Lung (tissue), 12 donors: ENCODE data around the gene GYPA. TPM values are rescaled to one million over a fixed set of nuclear protein-coding genes. Genes with fewer than 3 reads are reported as not detected.
"Not testable (repeated sequence)": the region's sequence is repeated elsewhere in the genome, so short reads cannot be mapped to it uniquely, and the experiment has no call there.

ENCODE experiments used
- ATAC-seq: fragments of 200-7000 bp; cut with Tn5 transposase; one replicate; pipeline ENCODE4 v1.9.1; 2020; ENCODE audit warnings: moderate number of reproducible peaks; ENCODE audit not compliant: insufficient read depth, low FRiP score
- DNase-seq, 3 donors: peaks; one replicate each; pipeline ENCODE4 v3.0.0-alpha.2; 2013 to 2017
- H3K27ac ChIP-seq, 2 donors: one replicate each; pipeline ENCODE4 v1.5.1; 2013; ENCODE audit warnings: mild to moderate bottlenecking in 2 of 2, moderate library complexity in 2 of 2, control low read depth in 1 of 2, inconsistent platforms in 1 of 2, low read depth in 1 of 2, low read length in 1 of 2
- H3K27me3 ChIP-seq, 3 donors: one replicate each; pipeline ENCODE4 v1.5.1; 2013; ENCODE audit warnings: low read length in 2 of 3; ENCODE audit not compliant: control insufficient read depth in 3 of 3, insufficient read depth in 3 of 3
- H3K36me3 ChIP-seq, 4 donors: one replicate each; pipeline ENCODE4 v1.5.1; 2013; ENCODE audit warnings: low read length in 4 of 4, mild to moderate bottlenecking in 1 of 4, moderate library complexity in 1 of 4; ENCODE audit not compliant: control insufficient read depth in 4 of 4, insufficient read depth in 4 of 4
- H3K4me1 ChIP-seq, 5 donors: one replicate each; pipeline ENCODE4 v1.5.1; 2013; ENCODE audit warnings: low read length in 5 of 5, mild to moderate bottlenecking in 2 of 5, moderate library complexity in 1 of 5; ENCODE audit not compliant: control insufficient read depth in 5 of 5, insufficient read depth in 5 of 5
- H3K4me3 ChIP-seq: one replicate; pipeline ENCODE4 v1.5.1; 2013; ENCODE audit warnings: mild to moderate bottlenecking, control low read depth, moderate library complexity
- H3K9ac ChIP-seq, 2 donors: one replicate each; pipeline ENCODE4 v1.5.1; 2013; ENCODE audit warnings: low read length in 2 of 2, control low read depth in 1 of 2; ENCODE audit not compliant: insufficient read depth in 1 of 2
- H3K9me3 ChIP-seq, 4 donors: one replicate each; pipeline ENCODE4 v1.5.1; 2013; ENCODE audit warnings: low read length in 3 of 4, mild to moderate bottlenecking in 1 of 4, moderate library complexity in 1 of 4; ENCODE audit not compliant: control insufficient read depth in 4 of 4, insufficient read depth in 3 of 4
- CTCF ChIP-seq: IDR thresholded peaks from 2 replicates; pipeline ENCODE4 v1.5.1; 2012; ENCODE audit warnings: mild to moderate bottlenecking; ENCODE audit errors: control extremely low read depth, extremely low read depth
- WGBS, 2 donors: extraction: QIAGEN DNeasy Blood & Tissue Kit; methylation state at CpG; one replicate each; pipeline ENCODE4 v1.1.7; 2013; 5-methylcytosine and 5-hydroxymethylcytosine counted together
- polyA plus RNA-seq, 2 donors: library from polyadenylated mRNA; stranded (reverse); fragments of 200-250 nt; gene quantifications; one replicate each; pipeline ENCODE4 v1.2.1, GENCODE V29; 2013
- total RNA-seq, 2 donors: library from RNA; depleted of rRNA in 1 of 2; stranded (reverse); fragments of >200 nt in 1 of 2; gene quantifications; one replicate each; pipeline ENCODE4 v1.2.1, GENCODE V29; 2014 to 2021
- donor health status: control.
- donor health status: control.
- donor health status: Bipolar disorder and iron deficiency.
- donor health status: healthy.
- donor health status: DM: yes; HTN: yes; CAD: no.

Gene GYPA
- total and polyA plus RNA-seq, 4 donors: 0.18 to 11.0 TPM; not detected in 2

GRCh38 chr4:144119752-144120151 is 20.8 kb downstream of the GYPA start:
- WGBS, 2 donors: 63 to 86% methylated on average over 4 to 5 of the region's 5 CpGs
- H3K4me1 ChIP-seq, ATAC-seq, H3K4me3 ChIP-seq, H3K27me3 ChIP-seq, H3K9ac ChIP-seq, H3K36me3 ChIP-seq, H3K27ac ChIP-seq, DNase-seq, H3K9me3 ChIP-seq: not testable (repeated sequence)

GRCh38 chr4:144115519-144115918 is 25.0 kb downstream of the GYPA start:
- no peak for DNase-seq
- Histone ChIP-seq H3K4me3 (no peak overlapping the region), H3K27ac (no peak overlapping the region), H3K4me1 (peaks cover 0 to 4% (median 0%) of the 10 kb centered on the region in 5 donors), H3K9ac (no peak overlapping the region), H3K27me3 (no peaks in the 10 kb centered on the region), H3K9me3 (no peaks in the 10 kb centered on the region), H3K36me3 (no peaks in the 10 kb centered on the region)
- no peak for TF ChIP-seq CTCF
- 69 to 87% methylated on average over 4 of the region's 4 CpGs for WGBS, 2 donors
- ATAC-seq: no peak

- no peak for TF ChIP-seq CTCF
- H3K27me3 ChIP-seq: no peaks in the 10 kb centered on the region
- H3K36me3 ChIP-seq: no peaks in the 10 kb centered on the region
- no peak overlapping the region for H3K27ac ChIP-seq
- DNase-seq: no peak
- ATAC-seq: no peak
- 80 to 82% methylated on average over 2 of the region's 2 CpGs for WGBS, 2 donors
- H3K4me1 ChIP-seq: peaks cover 0 to 4% (median 0%) of the 10 kb centered on the region in 5 donors
- no peak overlapping the region for H3K4me3 ChIP-seq
- H3K9ac ChIP-seq: no peak overlapping the region
- no peaks in the 10 kb centered on the region for H3K9me3 ChIP-seq
Measured at GRCh38 chr4:144113546-144113945, 27.0 kb downstream of the GYPA start.

- no peak overlapping the region for H3K9ac ChIP-seq
- H3K36me3 ChIP-seq: no peaks in the 10 kb centered on the region
- no peak overlapping the region for H3K27ac ChIP-seq
- no peaks in the 10 kb centered on the region for H3K9me3 ChIP-seq
- no peak for DNase-seq
- no peak overlapping the region for H3K4me3 ChIP-seq
- ATAC-seq: no peak
- no peaks in the 10 kb centered on the region for H3K4me1 ChIP-seq
- TF ChIP-seq CTCF: no peak
- H3K27me3 ChIP-seq: no peaks in the 10 kb centered on the region
- 70 to 77% methylated on average over 6 of the region's 6 CpGs for WGBS, 2 donors
Measured at GRCh38 chr4:144104509-144105130, 35.9 kb downstream of the GYPA start.

GRCh38 chr4:144097776-144098175 is 42.7 kb downstream of the GYPA start:
- H3K27ac ChIP-seq: not testable (repeated sequence)

GRCh38 chr4:144093995-144094394 is 46.5 kb downstream of the GYPA start:
- H3K4me3 ChIP-seq: not testable (repeated sequence)

More at GRCh38 chr4:144097776-144098175, 42.7 kb downstream of the GYPA start:
- not testable (repeated sequence) for ATAC-seq, H3K9me3 ChIP-seq, DNase-seq, H3K4me1 ChIP-seq, H3K4me3 ChIP-seq, H3K36me3 ChIP-seq, H3K9ac ChIP-seq, H3K27me3 ChIP-seq
- WGBS, 2 donors: 90% methylated on average over 2 of the region's 2 CpGs

More at GRCh38 chr4:144093995-144094394, 46.5 kb downstream of the GYPA start:
- ATAC-seq, H3K36me3 ChIP-seq, H3K27me3 ChIP-seq, H3K27ac ChIP-seq, DNase-seq, H3K4me1 ChIP-seq, H3K9me3 ChIP-seq, H3K9ac ChIP-seq: not testable (repeated sequence)
- WGBS, 2 donors: 38 to 44% methylated on average over 3 to 4 of the region's 4 CpGs
